HCT116 (cell line): ENCODE results near the gene COG5. TPM values are rescaled to one million over a fixed set of nuclear protein-coding genes. Genes with fewer than 3 reads are reported as not detected.
A peak's percentile ranks its signal among the peaks of the same experiment; 100 is the strongest.

Experiments
- ATAC-seq: fragments of 200-7000 bp; cut with Tn5 transposase; 2 replicates; pipeline ENCODE4 v1.9.1; 2020; ENCODE audit warnings: mild to moderate bottlenecking, moderate library complexity
- BruUV-seq: library from RNA; stranded (reverse); fragments of 400-500 nt; replicated peaks from 2 replicates; lab custom pipeline; 2021; lab: Mats Ljungman, UMichigan
- CTCF ChIA-PET: fragments of 300-600 bp; sonication (Branson Sonifier 250); formaldehyde crosslinking; loops from one replicate; lab custom pipeline; 2021; ENCODE audit warnings: antibody characterized with exemption; lab: Charles Lee
- POLR2A ChIA-PET: fragments of 300-600, 350-600 bp; sonication (Branson Sonifier 250); formaldehyde crosslinking; loops from one replicate; lab custom pipeline; 2021; ENCODE audit warnings: antibody characterized with exemption; lab: Charles Lee
- RAD21 ChIA-PET, 2 experiments: fragments of 300-600 bp; sonication (Branson Sonifier 250); formaldehyde crosslinking; loops; one replicate each; lab custom pipeline; 2023; ENCODE audit warnings: low total read pairs in 2 of 2; ENCODE audit not compliant: uncharacterized antibody in 2 of 2, unreplicated experiment in 2 of 2, low non-redundant PET in 1 of 2; lab: Charles Lee
- DNase-seq: peaks from one replicate; pipeline ENCODE4 v3.0.0-alpha.2; 2010; ENCODE audit warnings: low read depth, low spot score
- H2AFZ ChIP-seq: fragments of 200-600 bp; shearing (Covaris generic), sonication (generic); 2 replicates; pipeline ENCODE4 v1.6.1; 2017; ENCODE audit warnings: low read depth, mixed run types, mixed read lengths, antibody characterized with exemption, low read length; ENCODE audit not compliant: poor library complexity, severe bottlenecking
- H3K27ac ChIP-seq: 2 replicates; pipeline ENCODE4 v1.5.1; 2012; ENCODE audit warnings: low read depth, low read length
- H3K27me3 ChIP-seq: fragments of 200-600 bp; sonication (generic); 2 replicates; pipeline ENCODE4 v1.6.1; 2016; ENCODE audit warnings: mixed run types, low read length, mixed read lengths; ENCODE audit not compliant: insufficient read depth
- H3K36me3 ChIP-seq, 2 experiments: fragments of 200-500 bp in 1 of 2; fragments of 200-600 bp in 1 of 2; sonication (Bioruptor generic) in 1 of 2; sonication (generic) in 1 of 2; 2 replicates each; pipeline versions ENCODE4 v1.5.1 to v1.6.1; 2014 to 2016; ENCODE audit warnings: low read length in 2 of 2, inconsistent platforms in 1 of 2, mixed read lengths in 1 of 2, mixed run types in 1 of 2; ENCODE audit not compliant: insufficient read depth in 2 of 2, control insufficient read depth in 1 of 2
- H3K4me1 ChIP-seq, 2 experiments: fragments of 200-600 bp in 1 of 2; sonication (generic) in 1 of 2; 2 replicates each; pipeline versions ENCODE4 v1.5.1 to v1.6.1; 2012 to 2017; ENCODE audit warnings: low read length in 2 of 2, inconsistent platforms in 1 of 2, mild to moderate bottlenecking in 1 of 2, mixed read lengths in 1 of 2, mixed run types in 1 of 2, moderate library complexity in 1 of 2; ENCODE audit not compliant: insufficient read depth in 2 of 2, control insufficient read depth in 1 of 2
- H3K4me2 ChIP-seq: fragments of 200-600 bp; sonication (generic); 2 replicates; pipeline ENCODE4 v1.6.1; 2017; ENCODE audit warnings: mixed run types, low read length, mixed read lengths
- H3K4me3 ChIP-seq, 2 experiments: fragments of 200-600 bp in 1 of 2; sonication (generic) in 1 of 2; replicated peaks in 1 of 2; 2 replicates each; pipeline ENCODE4 v1.5.1; 2011 to 2016; ENCODE audit warnings: low read length in 2 of 2, control low read depth in 1 of 2, low read depth in 1 of 2, mild to moderate bottlenecking in 1 of 2, mixed read lengths in 1 of 2, mixed run types in 1 of 2
- H3K79me2 ChIP-seq: fragments of 200-600 bp; sonication (generic); 2 replicates; pipeline ENCODE4 v1.6.1; 2017; ENCODE audit warnings: mild to moderate bottlenecking, mixed run types, low read length, moderate library complexity, mixed read lengths; ENCODE audit not compliant: insufficient read depth
- H3K9ac ChIP-seq: fragments of 200-600 bp; sonication (generic); 2 replicates; pipeline ENCODE4 v1.6.1; 2016; ENCODE audit warnings: low read length, mixed read lengths
- H3K9me2 ChIP-seq: fragments of 200-600 bp; sonication (generic), shearing (Covaris generic); 2 replicates; pipeline ENCODE4 v1.6.1; 2017; ENCODE audit warnings: mixed run types, mild to moderate bottlenecking, moderate library complexity; ENCODE audit not compliant: insufficient read depth
- H3K9me3 ChIP-seq, 2 experiments: fragments of 200-500 bp in 1 of 2; fragments of 200-600 bp in 1 of 2; sonication (Bioruptor generic) in 1 of 2; sonication (generic) in 1 of 2; 2 replicates each; pipeline ENCODE4 v1.6.1; 2014 to 2017; ENCODE audit warnings: low read length in 2 of 2, mixed read lengths in 2 of 2, inconsistent platforms in 1 of 2, low read depth in 1 of 2, mild to moderate bottlenecking in 1 of 2, mixed run types in 1 of 2, moderate library complexity in 1 of 2; ENCODE audit not compliant: control insufficient read depth in 1 of 2, insufficient read depth in 1 of 2
- H4K20me1 ChIP-seq: fragments of 200-600 bp; sonication (generic), shearing (Covaris generic); 2 replicates; pipeline ENCODE4 v1.6.1; 2017; ENCODE audit warnings: mixed run types, mild to moderate bottlenecking, moderate library complexity; ENCODE audit not compliant: insufficient read depth
- CEBPB ChIP-seq: IDR thresholded peaks from 2 replicates; pipeline ENCODE4 v1.6.1; 2012; ENCODE audit warnings: low read depth
- CTCF ChIP-seq, 3 experiments: fragments of 200-600 bp in 1 of 3; sonication (generic) in 1 of 3; IDR thresholded peaks in 2 of 3; conservative IDR thresholded peaks in 1 of 3; 2 replicates each; pipeline ENCODE4 v1.5.1; 2012 to 2017; ENCODE audit warnings: low read depth in 2 of 3, low read length in 2 of 3, antibody characterized with exemption in 1 of 3, borderline replicate concordance in 1 of 3, control low read depth in 1 of 3, mild to moderate bottlenecking in 1 of 3, mixed read lengths in 1 of 3, mixed run types in 1 of 3, moderate library complexity in 1 of 3; ENCODE audit not compliant: insufficient read depth in 1 of 3
- ELF1 ChIP-seq: IDR thresholded peaks from 2 replicates; pipeline ENCODE4 v1.6.1; 2012; ENCODE audit warnings: low read depth, borderline replicate concordance
- EZH2 ChIP-seq: fragments of 200-600 bp; sonication (generic); IDR thresholded peaks from 2 replicates; pipeline ENCODE4 v1.6.1; 2017; ENCODE audit warnings: antibody characterized with exemption, mixed run types
- EZH2phosphoT487 ChIP-seq: fragments of 200-600 bp; IDR thresholded peaks from 2 replicates; pipeline ENCODE4 v1.6.1; 2018; ENCODE audit warnings: antibody characterized with exemption, borderline replicate concordance
- FOSL1 ChIP-seq: IDR thresholded peaks from 2 replicates; pipeline ENCODE4 v1.6.1; 2012; ENCODE audit warnings: low read depth
- JUND ChIP-seq: IDR thresholded peaks from 2 replicates; pipeline ENCODE4 v1.6.1; 2012
- RAD21 ChIP-seq: IDR thresholded peaks from 2 replicates; pipeline ENCODE4 v1.6.1; 2012; ENCODE audit warnings: low read depth, mild to moderate bottlenecking
- REST ChIP-seq: IDR thresholded peaks from 2 replicates; pipeline ENCODE4 v1.6.1; 2012; ENCODE audit warnings: low read depth
- SP1 ChIP-seq: IDR thresholded peaks from 2 replicates; pipeline ENCODE4 v1.6.1; 2012; ENCODE audit warnings: low read depth
- SRF ChIP-seq: IDR thresholded peaks from 2 replicates; pipeline ENCODE4 v1.6.1; 2012; ENCODE audit warnings: low read depth
- TCF7L2 ChIP-seq: IDR thresholded peaks from 2 replicates; pipeline ENCODE4 v1.7.0; 2011; ENCODE audit warnings: borderline replicate concordance, inconsistent platforms; ENCODE audit not compliant: insufficient read depth, insufficient read length; ENCODE audit errors: extremely low read depth
- YY1 ChIP-seq: IDR thresholded peaks from 2 replicates; pipeline ENCODE4 v1.6.1; 2011; ENCODE audit warnings: low read length, low read depth, moderate library complexity, mild to moderate bottlenecking; ENCODE audit not compliant: insufficient replicate concordance; ENCODE audit errors: extremely low read depth
- ZBTB33 ChIP-seq: IDR thresholded peaks from 2 replicates; pipeline ENCODE4 v1.6.1; 2011; ENCODE audit warnings: mild to moderate bottlenecking, low read length, moderate library complexity; ENCODE audit not compliant: insufficient replicate concordance; ENCODE audit errors: extremely low read depth
- ZFX ChIP-seq: fragments of 450-650 bp; IDR thresholded peaks from 2 replicates; pipeline ENCODE4 v1.6.1; 2017
- ZNF274 ChIP-seq: fragments of 200-500 bp; sonication (Bioruptor generic); IDR thresholded peaks from 2 replicates; pipeline ENCODE4 v1.6.1; 2014; ENCODE audit warnings: mild to moderate bottlenecking, low read depth, low read length, inconsistent platforms
- intact Hi-C: fragments of 100-400 bp; cut with micrococcal nuclease; formaldehyde crosslinking; loops from 2 replicates; pipeline ENCODE4 v1.10.0; 2022
- total RNA-seq: library from RNA; stranded (reverse); gene quantifications from one replicate; pipeline ENCODE4 v1.2.1, GENCODE V29; 2021; ENCODE audit not compliant: unreplicated experiment

COG5 gene
- total RNA-seq, 1 experiment from 2014 or later, result 30.7 TPM

- no TSS peak for BruUV-seq
Observed at GRCh38 chr7:107501593-107501992, 62.1 kb downstream of the COG5 start.

More at GRCh38 chr7:107501593-107501992, 62.1 kb downstream of the COG5 start:
- Histone ChIP-seq H3K27ac (no peak overlapping the region), H3K9ac (no peak overlapping the region), H3K4me2 (no peak overlapping the region), H3K9me2 (no peaks in the 10 kb centered on the region), H3K4me3 (no peak overlapping the region), H3K27me3 (no peaks in the 10 kb centered on the region), H2AFZ (no peak overlapping the region), H3K79me2 (no peaks in the 10 kb centered on the region; the same call in 1 of the 2 replicates), H3K9me3 (no peaks in the 10 kb centered on the region), H3K4me1 (peaks cover 10 to 13% of the 10 kb centered on the region in 2 experiments; a peak in 3 of 4 replicates), H4K20me1 (no peaks in the 10 kb centered on the region), H3K36me3 (no peaks in the 10 kb centered on the region)
- intact Hi-C loops, result loop anchor here (2.0 kb wide), 1 partner anchor 299 kb away; no protein-coding TSS in a partner anchor
- DNase-seq, result peak; percentile 26
- ChIA-PET RAD21 (interaction anchor here in 1 of 2 experiments (1.3 kb wide), 1 partner anchor 39 kb away, joined by 3 read pairs; no protein-coding TSS in a partner anchor), POLR2A (no interaction called here), CTCF (interaction anchor here (0.6 to 1.5 kb wide), 11 partner anchors 12 to 377 kb away, joined by 3 to 8 read pairs (median 4); no protein-coding TSS in a partner anchor)
- ATAC-seq, result peak; percentile 77
- no peak for TF ChIP-seq ZFX
- no peak for TF ChIP-seq TCF7L2
- no peak for TF ChIP-seq SP1
- no peak for TF ChIP-seq ELF1
- no peak for TF ChIP-seq REST
- TF ChIP-seq EZH2, result no peak
- no peak for TF ChIP-seq FOSL1
- no peak for TF ChIP-seq EZH2phosphoT487
- peak; percentile 52 for TF ChIP-seq RAD21
- TF ChIP-seq CEBPB, result no peak
- no peak for TF ChIP-seq ZNF274
- no peak for TF ChIP-seq JUND
- TF ChIP-seq CTCF (IDR thresholded peaks at IDR 0.05 in 2 of 3, conservative IDR thresholded peaks at IDR 0.05 in 1 of 3; ENCODE audit: borderline replicate concordance in 1 of 3, insufficient read depth in 1 of 3, low read depth in 2 of 3, low read length in 2 of 3), result peak; percentile 31 to 62 (median 56); a peak in 5 of 6 replicates
- TF ChIP-seq SRF, result no peak
- no peak for TF ChIP-seq YY1
- no peak for TF ChIP-seq ZBTB33
